Activated naive CD4-positive, alpha-beta T cell treated with Interleukin-2 at 50 U/mL for 16 hours (primary cell): ENCODE measurements around the gene HOXD11.

ENCODE experiments used
- DNase-seq: peaks from one replicate; pipeline ENCODE4 v3.0.0-alpha.2; 2020

The HOXD11 gene

DNA sequence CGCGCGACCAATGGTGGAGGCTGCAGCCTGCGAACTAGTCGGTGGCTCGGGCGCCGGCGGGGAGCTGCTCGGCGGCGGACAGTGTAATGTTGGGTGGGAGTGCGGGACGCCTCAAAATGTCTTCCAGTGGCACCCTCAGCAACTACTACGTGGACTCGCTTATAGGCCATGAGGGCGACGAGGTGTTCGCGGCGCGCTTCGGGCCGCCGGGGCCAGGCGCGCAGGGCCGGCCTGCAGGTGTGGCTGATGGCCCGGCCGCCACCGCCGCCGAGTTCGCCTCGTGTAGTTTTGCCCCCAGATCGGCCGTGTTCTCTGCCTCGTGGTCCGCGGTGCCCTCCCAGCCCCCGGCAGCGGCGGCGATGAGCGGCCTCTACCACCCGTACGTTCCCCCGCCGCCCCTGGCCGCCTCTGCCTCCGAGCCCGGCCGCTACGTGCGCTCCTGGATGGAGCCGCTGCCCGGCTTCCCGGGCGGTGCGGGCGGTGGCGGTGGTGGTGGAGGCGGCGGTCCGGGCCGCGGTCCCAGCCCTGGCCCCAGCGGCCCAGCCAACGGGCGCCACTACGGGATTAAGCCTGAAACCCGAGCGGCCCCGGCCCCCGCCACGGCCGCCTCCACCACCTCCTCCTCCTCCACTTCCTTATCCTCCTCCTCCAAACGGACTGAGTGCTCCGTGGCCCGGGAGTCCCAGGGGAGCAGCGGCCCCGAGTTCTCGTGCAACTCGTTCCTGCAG, 15.8 kb downstream of the HOXD11 start, which contains the start of gene HOXD9:
Gene HOXD9, plus strand, starts transcription at position 37 of the 728 bp plus-strand sequence. Its CDS starts 50 bp downstream, at position 87.
- DNase-seq = no peak

DNA sequence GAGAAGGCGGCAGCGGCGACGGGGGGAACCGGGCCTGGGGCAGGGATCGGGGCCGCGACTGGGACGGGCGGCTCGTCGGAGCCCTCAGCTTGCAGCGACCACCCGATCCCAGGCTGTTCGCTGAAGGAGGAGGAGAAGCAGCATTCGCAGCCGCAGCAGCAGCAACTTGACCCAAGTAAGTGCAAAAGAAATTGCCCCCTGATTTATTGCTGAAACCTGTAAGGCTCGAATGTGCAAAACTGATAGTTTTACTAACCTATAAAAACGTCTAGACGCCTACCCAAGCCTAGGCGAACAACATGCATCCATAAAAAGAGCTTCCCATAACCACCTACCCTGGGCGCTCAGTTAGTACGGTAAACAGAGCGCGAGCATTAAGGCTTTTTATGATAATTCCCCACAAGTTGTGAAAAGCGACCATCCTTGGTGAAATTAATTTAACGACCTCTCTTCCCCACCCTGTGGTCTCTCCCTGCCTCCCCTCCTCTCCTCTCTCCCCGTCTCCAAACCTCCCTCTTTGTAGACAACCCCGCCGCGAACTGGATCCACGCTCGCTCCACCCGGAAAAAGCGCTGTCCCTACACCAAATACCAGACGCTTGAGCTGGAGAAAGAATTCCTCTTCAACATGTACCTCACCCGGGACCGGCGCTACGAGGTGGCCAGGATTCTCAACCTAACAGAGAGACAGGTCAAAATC, 16.5 kb downstream of the HOXD11 start:
- no peak for DNase-seq

GRCh38 chr2:176124110-176124946, 17.2 kb downstream of the HOXD11 start:
- no peak for DNase-seq

DNA sequence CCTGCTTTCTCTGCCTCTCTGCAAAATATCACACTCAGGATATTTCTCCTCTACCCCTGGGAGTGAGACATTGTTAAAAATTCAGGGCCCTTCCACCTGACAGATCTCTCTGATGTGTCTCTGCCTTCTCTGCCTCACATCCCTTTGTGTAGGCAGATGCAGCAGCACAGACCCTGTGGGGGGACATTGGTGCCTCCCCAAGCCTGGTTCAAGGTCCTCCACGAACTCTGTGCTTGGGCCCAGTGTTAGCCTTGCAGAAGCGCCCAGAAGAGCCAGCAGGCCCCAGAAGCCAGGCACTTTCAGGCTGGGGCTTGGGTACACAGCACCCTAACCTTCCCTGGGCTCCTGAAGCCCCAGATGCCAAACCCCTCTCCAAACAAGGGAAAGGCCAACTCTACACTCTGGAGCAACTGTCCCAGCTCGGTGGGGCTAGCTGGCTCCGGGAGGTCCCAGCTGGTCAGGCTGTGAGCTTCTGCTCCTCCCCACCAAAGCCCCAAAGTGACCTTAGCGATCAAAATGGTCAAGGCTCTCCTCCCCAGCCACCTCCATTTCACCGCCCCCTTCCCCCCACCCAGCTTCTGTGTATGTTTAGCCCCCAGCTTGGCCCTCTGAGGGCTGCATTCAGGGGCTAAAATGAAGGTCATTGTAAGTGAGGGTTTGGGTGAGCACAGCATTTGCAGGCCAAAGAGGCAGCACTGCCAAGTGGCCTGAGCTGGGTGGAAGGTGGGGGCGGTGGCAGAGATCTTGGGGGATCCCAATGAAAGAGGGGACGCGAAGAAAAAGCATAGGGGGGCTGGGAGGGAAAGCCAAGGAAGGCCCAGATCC, 18.1 kb downstream of the HOXD11 start:
- no peak for DNase-seq

DNA sequence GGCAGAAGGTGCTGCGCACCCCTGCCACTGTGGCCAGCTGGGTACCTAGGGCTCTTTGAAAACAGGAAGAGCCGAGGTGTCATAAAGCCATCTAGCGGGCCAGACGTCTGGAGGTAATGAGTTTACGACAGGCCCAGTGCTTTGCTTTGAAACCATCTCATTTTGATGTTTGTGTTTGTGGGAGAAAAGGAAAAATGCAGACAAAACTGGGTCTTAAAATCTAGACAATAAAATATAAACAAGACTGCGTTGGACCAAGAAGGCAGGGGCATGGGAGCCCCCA, 18.6 kb downstream of the HOXD11 start:
- no peak for DNase-seq

DNA sequence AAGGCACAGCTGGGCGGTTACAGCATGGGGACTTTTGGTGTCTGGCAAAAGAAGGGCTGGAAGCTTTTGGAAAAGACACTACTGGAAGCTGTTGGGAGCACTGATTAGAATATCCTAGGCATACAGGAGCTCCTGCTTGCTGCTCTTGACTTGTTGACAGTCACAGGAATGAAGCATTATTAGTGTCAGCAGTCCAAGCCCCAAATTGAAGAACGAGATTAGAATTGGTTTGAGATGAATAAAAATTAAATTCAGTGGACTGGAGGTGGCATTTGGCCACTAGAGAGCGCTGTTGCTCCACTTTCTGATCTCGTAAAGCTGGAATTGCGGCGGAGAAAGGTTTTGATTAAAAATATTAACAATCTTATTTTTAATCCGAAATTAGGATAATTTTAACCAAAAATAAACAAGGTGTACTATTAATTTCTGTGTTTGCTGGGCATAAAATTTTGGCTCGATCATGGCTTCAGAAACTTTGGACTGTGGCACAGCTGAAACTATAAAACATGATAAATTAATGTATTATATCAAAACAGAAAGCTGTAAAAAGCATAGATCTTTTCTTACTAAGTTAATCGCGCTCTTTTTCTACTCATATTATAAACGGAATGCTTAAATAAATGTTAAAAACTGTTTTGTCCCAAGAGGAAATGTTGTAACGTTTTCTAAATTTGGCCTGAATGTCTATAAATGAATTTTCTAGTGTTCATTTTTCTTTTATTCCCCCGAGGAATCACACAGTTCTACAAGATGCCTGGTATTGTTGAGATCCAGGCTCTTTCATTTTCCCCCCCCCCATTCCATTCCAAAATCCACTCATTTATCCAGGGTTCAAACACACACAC, 20.1 kb downstream of the HOXD11 start:
- DNase-seq = peak; percentile 69

DNA sequence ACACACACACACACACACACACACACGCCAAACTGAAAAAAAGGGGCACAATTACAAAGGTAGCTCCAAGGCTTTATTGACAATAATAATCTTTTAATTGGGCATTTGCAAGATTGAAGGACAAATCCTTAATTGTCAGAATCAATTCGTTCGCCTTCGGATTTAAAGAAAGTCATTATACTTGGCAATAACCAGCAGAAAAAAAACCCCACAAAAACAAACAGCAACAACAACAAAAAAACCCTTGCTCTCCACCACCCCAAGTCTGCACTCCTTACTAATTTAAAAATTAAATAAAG, 20.6 kb downstream of the HOXD11 start:
- no peak for DNase-seq

DNA sequence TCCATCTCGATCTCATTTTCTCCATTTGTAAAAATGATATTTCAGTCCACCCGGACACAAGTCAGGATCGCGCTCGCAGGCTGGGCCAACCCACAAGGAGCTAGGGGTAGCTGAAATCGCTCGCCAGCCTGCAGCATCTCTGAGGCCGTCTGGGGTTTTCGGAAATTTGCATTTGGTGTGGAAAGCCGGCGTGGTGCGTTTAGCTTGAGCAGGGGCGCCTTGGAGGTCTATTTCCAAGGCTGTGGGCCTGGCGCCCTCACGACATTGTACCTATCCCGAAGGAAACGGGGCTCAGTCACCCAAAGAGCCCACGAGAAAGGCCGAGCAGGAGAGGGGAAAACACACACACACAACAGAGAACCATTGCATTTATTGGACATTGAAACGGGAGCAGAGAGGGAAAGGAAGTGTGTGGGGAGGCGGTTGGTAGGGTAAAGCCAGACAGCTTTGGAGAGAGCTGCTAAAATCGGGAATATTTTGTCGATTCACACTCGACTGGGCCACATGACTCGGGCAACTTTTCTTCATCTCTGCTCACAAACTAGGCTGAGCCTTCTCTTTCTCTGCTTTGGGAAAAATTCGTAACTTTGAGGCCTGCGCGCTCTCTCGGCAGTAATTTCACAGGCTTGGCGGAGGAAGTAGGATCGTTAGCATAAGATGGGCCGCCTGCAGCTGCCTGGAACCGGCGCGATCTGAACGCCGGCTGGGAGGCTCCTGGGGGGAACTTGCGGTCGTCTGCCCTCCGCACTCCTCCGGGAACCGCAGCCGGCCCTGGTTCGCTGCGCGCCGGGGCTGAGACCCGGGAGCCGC, 21.3 kb downstream of the HOXD11 start:
- DNase-seq = no peak

GRCh38 chr2:176128982-176129796, 22.1 kb downstream of the HOXD11 start, which contains the start of gene HOXD8:
HOXD8 (plus strand) TSS chr2:176129705; CDS start chr2:176130367, 662 bp downstream.
- DNase-seq = peak; percentile 15

DNA sequence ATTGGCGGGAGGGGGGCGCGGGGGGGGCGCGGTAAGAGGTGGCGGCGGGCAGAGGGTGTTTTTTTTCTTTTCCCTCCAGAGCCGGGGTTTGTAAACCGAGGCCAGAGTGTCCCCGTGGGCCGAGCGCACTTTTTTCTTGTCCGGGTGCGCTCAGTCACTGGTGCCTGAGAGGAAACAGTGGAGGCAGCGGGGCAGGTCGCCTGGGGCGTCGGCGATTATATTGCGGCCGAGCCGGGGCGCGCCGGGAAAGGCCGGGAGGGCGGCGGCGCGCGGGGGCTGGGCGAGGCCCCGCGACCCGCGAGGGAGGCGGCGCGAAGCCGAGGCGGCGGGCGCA, 22.7 kb downstream of the HOXD11 start:
- no peak for DNase-seq

DNA sequence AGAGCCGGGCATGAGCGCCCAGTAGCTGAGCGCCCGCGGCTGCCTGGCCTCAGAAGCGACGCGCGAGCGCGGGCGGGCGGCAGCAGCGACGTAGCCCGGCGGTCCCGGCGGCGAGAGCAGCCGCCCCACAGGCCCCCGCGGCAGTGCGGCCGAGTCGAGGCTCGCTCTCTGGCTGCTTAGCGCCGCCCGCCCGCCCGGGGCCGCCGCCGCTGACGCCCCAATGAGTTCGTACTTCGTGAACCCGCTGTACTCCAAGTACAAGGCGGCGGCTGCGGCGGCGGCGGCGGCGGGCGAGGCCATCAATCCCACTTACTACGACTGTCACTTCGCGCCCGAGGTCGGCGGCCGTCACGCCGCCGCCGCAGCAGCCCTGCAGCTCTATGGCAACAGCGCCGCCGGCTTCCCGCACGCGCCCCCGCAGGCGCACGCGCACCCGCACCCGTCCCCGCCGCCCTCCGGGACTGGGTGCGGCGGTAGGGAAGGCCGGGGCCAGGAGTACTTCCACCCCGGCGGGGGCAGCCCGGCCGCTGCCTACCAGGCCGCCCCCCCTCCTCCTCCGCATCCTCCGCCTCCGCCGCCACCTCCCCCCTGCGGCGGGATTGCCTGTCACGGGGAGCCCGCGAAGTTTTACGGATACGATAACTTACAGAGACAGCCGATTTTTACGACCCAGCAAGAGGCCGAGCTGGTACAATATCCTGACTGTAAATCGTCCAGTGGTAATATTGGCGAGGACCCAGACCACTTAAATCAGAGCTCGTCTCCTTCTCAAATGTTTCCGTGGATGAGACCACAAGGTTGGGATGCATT, 23.3 kb downstream of the HOXD11 start:
- DNase-seq = peak; percentile 16

- DNase-seq = no peak
These were observed 24.1 kb downstream of the HOXD11 start for GRCh38 chr2:176130957-176131847.

- DNase-seq = no peak
These were observed 24.7 kb downstream of the HOXD11 start for GRCh38 chr2:176131848-176132158.

- no peak for DNase-seq
These were observed 25.4 kb downstream of the HOXD11 start for GRCh38 chr2:176132205-176133171.

GRCh38 chr2:176133389-176133788, 26.3 kb downstream of the HOXD11 start:
- no peak for DNase-seq

- no peak for DNase-seq
These were observed 27.0 kb downstream of the HOXD11 start for GRCh38 chr2:176134035-176134434.

GRCh38 chr2:176135035-176135440, 28.0 kb downstream of the HOXD11 start:
- DNase-seq = no peak
